Parathyroid adenoma (tissue), 2 donors: Measurements from ENCODE around the gene ADGRD1.

Source experiments
- H2AFZ ChIP-seq: fragments of 300-600 bp; sonication (generic); one replicate; pipeline ENCODE4 v1.7.0; 2017; ENCODE audit warnings: antibody characterized with exemption, mild to moderate bottlenecking
- H3K27ac ChIP-seq: fragments of 300-600 bp; sonication (generic); one replicate; pipeline ENCODE4 v1.7.0; 2017
- H3K27me3 ChIP-seq: fragments of 300-600 bp; sonication (generic); one replicate; pipeline ENCODE4 v1.7.0; 2017; ENCODE audit warnings: low read length; ENCODE audit not compliant: control insufficient read depth, insufficient read depth
- H3K36me3 ChIP-seq: fragments of 300-600 bp; sonication (generic); one replicate; pipeline ENCODE4 v1.7.0; 2017; ENCODE audit warnings: low read length; ENCODE audit not compliant: control insufficient read depth, insufficient read depth
- H3K4me1 ChIP-seq: fragments of 300-600 bp; sonication (generic); one replicate; pipeline ENCODE4 v1.7.0; 2017; ENCODE audit warnings: control low read depth
- H3K4me2 ChIP-seq: fragments of 300-600 bp; sonication (generic); one replicate; pipeline ENCODE4 v1.7.0; 2017; ENCODE audit warnings: low read length
- H3K4me3 ChIP-seq: fragments of 300-600 bp; sonication (generic); one replicate; pipeline ENCODE4 v1.7.0; 2017; ENCODE audit warnings: low read depth, low read length
- H3K79me2 ChIP-seq: fragments of 300-600 bp; sonication (generic); one replicate; pipeline ENCODE4 v1.7.0; 2017; ENCODE audit warnings: control low read depth
- H3K9ac ChIP-seq: fragments of 300-600 bp; sonication (generic); one replicate; pipeline ENCODE4 v1.7.0; 2017; ENCODE audit warnings: mild to moderate bottlenecking
- H3K9me3 ChIP-seq: fragments of 300-600 bp; sonication (generic); one replicate; pipeline ENCODE4 v1.7.0; 2017; ENCODE audit warnings: low read length; ENCODE audit not compliant: control insufficient read depth
- TF ChIP-seq, protein P1 (sequence below): fragments of 300-600 bp; sonication (generic); IDR thresholded peaks from one replicate; pipeline ENCODE4 v1.7.0; 2017; ENCODE audit warnings: antibody characterized with exemption, mild to moderate bottlenecking
- donor health status: primary hyperparathyroidism.

ADGRD1 gene

DNA sequence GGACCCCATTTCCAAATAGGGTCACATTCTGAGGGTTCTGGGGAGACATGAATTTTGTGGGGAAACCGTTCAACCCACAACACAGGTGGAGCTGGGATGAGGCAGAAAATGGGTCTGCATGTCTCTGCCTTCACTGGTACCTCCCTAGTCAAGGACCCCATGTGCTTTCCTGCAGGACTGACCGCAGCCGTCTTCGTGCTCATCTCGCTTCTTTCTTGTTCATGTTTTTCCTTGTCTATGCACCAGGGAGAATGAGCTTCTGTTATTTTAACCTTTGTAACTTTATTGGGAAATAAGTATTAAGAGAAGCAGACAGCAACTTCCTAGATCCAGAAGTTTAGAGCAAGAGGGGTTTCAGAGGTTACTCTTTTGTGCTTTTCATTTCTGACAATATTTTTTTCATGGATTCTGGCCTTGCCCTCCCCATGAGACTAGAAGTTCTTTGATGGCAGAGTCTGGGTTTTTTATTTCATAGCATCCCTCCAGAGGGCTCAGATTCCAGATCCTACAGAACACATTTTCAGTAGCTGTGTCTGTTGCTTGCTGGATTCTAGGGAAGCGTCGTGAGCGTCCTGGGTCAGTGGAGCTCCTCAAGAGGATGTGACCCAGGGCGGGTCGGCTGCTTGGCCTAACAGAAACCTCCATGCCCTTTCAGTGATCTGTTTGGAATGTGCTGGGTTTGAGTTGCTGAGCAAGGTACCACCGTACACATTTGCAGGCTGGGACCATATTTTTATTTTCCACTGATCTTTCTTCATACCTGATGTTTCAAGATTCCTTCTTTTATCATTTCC is 104.2 kb downstream of the ADGRD1 start:
- Histone ChIP-seq H3K4me2 (no peak overlapping the region), H3K27ac (no peak overlapping the region), H3K4me1 (no peaks in the 10 kb centered on the region), H3K27me3 (no peaks in the 10 kb centered on the region), H3K4me3 (no peak overlapping the region), H3K79me2 (no peaks in the 10 kb centered on the region), H3K9me3 (no peaks in the 10 kb centered on the region), H3K9ac (no peak overlapping the region), H3K36me3 (no peaks in the 10 kb centered on the region), H2AFZ (no peak overlapping the region)
- TF ChIP-seq, protein P1, sequence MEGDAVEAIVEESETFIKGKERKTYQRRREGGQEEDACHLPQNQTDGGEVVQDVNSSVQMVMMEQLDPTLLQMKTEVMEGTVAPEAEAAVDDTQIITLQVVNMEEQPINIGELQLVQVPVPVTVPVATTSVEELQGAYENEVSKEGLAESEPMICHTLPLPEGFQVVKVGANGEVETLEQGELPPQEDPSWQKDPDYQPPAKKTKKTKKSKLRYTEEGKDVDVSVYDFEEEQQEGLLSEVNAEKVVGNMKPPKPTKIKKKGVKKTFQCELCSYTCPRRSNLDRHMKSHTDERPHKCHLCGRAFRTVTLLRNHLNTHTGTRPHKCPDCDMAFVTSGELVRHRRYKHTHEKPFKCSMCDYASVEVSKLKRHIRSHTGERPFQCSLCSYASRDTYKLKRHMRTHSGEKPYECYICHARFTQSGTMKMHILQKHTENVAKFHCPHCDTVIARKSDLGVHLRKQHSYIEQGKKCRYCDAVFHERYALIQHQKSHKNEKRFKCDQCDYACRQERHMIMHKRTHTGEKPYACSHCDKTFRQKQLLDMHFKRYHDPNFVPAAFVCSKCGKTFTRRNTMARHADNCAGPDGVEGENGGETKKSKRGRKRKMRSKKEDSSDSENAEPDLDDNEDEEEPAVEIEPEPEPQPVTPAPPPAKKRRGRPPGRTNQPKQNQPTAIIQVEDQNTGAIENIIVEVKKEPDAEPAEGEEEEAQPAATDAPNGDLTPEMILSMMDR = no peak

DNA sequence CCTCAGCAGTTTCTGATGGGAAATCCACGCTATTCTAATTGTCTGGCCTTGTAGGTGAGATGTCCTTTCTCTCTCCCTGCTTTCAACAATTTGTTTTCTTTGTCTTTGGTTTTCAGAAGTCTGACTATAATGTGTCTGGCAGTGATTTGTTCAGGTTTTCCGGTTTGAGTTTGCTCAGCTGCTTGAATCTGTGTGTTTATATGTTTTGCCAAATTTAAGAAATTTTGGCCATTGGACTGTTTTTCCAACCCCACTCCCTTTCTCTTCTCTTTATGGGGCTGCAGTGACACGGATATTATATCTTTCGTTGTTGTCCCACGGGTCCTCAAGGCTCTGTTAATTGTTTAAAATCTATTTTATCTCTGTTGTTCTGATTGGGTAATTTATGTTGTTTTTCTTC is 105.0 kb downstream of the ADGRD1 start:
- H3K9ac ChIP-seq = no peak overlapping the region
- H3K27me3 ChIP-seq = no peaks in the 10 kb centered on the region
- no peaks in the 10 kb centered on the region for H3K79me2 ChIP-seq
- H3K4me2 ChIP-seq = no peak overlapping the region
- H3K27ac ChIP-seq = no peak overlapping the region
- H2AFZ ChIP-seq = no peak overlapping the region
- TF ChIP-seq, protein P1 = no peak
- H3K36me3 ChIP-seq = no peaks in the 10 kb centered on the region
- no peaks in the 10 kb centered on the region for H3K9me3 ChIP-seq
- H3K4me3 ChIP-seq = no peak overlapping the region
- H3K4me1 ChIP-seq = no peaks in the 10 kb centered on the region

DNA sequence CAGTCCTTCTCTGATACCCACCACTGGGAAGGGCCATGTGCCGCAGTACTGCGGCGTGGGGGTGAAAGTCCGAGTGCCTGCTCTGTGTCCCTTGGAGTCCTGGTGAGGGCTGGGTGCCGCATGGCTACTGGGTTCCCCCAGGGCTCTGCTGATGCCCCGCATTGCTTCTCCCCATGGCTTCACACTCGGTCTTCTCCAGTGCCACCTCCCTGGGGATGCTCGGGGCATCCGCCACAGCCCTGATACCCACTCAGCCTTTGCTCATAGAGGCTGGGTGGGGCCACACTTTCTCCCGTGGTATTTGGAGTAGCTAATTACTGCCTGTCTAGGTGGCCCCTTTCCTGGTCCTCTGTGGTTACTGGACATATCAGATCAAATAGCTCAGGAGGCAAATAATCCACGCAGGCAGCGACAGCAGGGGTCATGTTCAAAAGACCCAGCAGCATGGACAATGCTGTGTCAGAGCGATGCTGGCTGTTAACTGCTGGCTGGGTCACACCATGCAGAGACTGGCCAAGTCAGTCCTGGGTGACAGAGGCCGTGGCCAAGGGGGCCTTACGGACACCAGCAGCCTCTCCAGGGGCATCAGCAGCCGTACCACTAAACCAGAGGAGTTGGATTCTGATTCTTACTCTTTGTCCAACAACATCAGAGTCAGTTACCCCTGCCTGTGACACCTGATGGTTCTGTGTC is 106.5 kb downstream of the ADGRD1 start:
- TF ChIP-seq, protein P1 = no peak
- no peaks in the 10 kb centered on the region for H3K9me3 ChIP-seq
- no peaks in the 10 kb centered on the region for H3K79me2 ChIP-seq
- no peak overlapping the region for H3K9ac ChIP-seq
- no peaks in the 10 kb centered on the region for H3K36me3 ChIP-seq
- no peaks in the 10 kb centered on the region for H3K27me3 ChIP-seq
- no peak overlapping the region for H3K27ac ChIP-seq
- H3K4me1 ChIP-seq = no peaks in the 10 kb centered on the region
- H2AFZ ChIP-seq = no peak overlapping the region
- H3K4me3 ChIP-seq = no peak overlapping the region
- H3K4me2 ChIP-seq = no peak overlapping the region

DNA sequence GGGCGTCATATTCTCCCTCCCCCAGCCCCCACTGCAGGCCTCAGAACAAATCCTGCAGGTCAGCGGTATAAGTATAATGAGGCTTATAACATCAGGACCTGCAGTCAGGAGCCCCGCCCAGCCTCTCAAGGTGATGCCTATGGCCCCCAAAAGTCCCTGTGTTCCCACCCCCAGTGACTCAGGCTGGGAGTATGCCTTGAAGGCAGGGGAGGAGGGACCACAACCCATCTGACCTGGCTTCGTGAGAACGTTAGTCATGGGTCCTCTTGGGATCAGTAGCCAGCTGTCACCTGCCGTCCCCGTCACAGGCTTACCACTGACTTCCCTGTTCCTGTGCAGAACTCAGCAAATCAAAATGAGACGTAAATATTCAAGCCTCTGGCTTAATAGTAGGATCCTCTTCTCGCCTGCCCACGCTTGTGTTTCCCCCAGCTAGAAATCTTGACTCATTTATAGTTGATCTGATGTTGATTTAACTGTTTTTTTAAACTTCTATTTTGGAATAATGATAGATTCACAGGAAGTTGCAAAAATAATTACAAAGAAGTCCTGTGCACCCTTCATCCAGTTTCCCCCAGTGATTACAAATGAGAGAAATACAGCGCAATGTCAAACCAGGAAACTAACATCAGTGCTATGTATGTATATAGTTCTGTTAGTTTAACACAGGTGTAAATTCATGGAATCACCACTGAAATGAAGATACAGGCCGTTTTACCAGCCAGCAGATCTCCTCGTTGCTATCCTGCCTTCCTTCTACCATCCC is 107.5 kb downstream of the ADGRD1 start:
- Histone ChIP-seq H3K9me3 (no peaks in the 10 kb centered on the region), H3K36me3 (no peaks in the 10 kb centered on the region), H3K4me3 (no peak overlapping the region), H2AFZ (no peak overlapping the region), H3K4me1 (no peaks in the 10 kb centered on the region), H3K27ac (no peak overlapping the region), H3K79me2 (no peaks in the 10 kb centered on the region), H3K27me3 (no peaks in the 10 kb centered on the region), H3K4me2 (no peak overlapping the region), H3K9ac (no peak overlapping the region)
- TF ChIP-seq, protein P1 = no peak
